DMS79 treated with DMSO at 0.1 percent for 48 hours (cell line): Measurements from ENCODE around the gene ABLIM1.

ENCODE experiments used
- DNase-seq: peaks from one replicate; lab custom pipeline; 2025; lab: John Stamatoyannopoulos, UW

ABLIM1 gene

DNA sequence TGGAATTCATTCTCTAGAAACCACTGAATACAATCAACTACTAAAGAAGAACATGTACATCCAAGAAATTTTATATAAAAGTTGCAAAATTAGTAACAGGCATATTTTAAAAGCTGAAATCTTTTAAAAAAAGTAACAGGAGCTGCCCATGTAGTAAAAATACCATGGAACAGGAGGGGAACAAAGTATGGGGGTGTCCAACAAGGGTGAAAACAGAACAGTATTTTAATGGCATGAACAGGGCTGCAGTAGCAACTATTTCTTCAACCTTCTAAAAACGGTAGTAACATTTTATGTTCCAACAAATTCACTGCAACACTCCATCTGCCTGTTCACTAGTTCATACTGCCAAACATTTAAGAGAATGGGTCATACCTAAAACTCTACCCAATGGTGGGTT is 77.0 kb downstream of the ABLIM1 start:
- DNase-seq, result no peak

DNA sequence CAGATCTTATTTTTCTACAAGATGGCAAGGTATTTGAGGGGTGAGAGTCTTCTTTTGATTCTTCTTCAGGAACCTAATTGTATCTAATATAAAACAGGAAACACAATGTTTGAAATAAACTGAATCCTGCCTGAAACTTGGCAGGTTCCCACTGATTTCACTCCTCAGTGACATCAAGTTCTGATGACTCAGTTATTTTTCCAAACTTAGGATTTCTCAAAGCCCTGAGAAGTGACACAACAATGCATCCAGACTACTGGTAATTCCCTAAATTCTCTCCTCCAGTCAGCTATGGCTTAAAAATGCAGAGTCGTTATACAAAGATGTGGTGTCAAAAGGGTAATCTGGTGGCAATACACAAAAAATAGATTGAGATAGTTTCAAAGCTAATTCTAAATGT is 80.9 kb downstream of the ABLIM1 start:
- no peak for DNase-seq

DNA sequence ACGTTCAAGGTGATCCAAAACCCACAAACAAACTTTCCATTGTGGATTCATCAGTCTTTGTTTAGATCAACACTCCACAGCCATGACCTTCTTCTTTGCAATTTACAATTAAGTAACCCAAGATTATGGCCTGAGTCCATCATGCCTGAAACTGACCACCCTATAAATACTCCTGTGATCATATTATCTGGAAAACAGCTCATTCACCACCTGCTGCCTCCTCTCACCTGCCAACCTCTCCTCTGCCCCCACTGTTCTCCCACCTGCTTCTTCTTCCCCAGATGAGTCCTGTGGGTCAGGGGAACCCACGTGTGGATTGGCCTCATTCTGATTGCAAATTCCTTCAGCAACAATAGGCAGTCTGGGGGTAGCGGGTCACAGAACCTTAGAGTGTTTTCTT is 81.4 kb downstream of the ABLIM1 start:
- DNase-seq, result no peak

DNA sequence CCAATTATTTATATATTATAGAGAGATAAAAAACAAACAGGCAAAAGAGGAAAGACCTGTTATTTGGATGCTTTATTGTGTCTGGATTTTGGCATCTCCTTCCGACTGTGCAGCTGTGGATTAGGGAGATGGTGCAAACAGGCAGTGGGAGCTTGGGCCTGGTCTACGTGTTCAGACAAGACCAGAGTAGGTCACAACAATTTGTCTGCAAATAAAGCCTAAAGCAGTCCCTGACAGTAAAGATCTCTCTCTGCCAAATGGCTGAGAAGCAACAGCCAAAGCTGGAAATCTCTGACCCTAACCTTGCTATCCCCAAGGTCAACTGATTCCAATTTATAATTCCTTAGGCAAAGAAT is 82.0 kb downstream of the ABLIM1 start:
- no peak for DNase-seq

DNA sequence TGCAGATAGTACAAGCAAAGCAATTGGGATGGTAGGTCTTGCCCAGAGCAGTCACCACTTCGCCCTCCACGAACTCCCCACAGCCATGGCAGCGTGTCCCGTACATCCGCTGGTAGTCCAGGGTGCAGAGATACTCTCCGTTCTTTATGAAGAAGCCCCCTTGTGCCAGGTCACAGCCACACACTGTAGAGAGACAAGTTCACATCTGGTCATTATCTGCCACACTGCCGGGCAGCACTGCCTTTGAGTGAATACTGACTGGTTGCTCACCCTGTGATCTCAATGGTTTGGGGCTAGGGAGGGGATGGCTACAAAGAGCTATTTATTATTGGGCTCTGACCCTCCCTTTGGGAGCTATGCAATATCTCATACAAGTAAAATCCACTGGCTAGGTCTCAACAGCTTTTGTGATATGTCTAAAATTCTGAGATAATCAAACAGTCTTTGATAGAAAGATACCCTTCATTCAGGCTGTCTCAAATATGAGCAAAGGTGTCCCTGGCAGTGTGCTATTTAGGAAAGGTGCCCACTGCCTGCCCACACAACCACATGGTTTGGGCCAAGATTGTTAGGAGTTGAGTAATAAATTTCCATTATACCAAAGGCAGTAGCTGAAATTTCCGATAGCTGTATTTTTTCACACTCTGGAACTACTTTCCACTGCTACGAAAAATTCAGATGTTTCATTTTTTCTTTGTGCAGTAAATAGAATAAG is 82.5 kb downstream of the ABLIM1 start:
- no peak for DNase-seq

DNA sequence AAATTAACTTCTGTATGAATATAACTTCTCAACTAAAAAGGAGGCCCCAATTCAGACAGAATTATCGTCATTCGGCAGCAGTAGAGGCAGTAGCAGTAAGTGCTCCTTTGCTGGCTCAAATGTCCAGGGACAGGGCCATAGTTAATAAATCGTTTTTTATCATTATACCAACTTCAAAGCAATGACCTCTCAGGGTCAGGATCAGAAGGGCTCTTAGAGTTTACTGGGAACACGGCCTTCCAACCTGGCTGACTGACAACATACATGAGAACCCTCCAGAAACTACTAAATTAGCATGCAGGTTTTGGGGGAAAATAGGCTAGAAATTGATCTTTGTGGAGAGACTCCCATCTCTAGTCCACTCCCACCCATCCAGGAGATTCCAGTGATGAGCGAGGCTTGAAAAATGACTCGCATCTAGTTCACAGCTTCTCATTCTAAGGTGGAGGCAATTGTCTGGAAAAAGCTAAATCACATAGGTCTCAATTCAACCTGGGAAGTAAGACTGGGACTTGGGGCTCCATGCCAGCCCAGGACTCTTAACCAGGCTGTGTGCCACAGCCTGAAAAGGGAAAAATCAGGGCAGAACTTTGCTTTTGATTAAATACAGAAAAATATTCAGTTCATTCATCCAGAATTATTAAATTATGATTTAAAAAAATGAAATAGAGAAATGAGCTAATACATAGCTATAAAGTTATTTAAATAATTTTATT is 84.6 kb downstream of the ABLIM1 start:
- DNase-seq, result no peak

DNA sequence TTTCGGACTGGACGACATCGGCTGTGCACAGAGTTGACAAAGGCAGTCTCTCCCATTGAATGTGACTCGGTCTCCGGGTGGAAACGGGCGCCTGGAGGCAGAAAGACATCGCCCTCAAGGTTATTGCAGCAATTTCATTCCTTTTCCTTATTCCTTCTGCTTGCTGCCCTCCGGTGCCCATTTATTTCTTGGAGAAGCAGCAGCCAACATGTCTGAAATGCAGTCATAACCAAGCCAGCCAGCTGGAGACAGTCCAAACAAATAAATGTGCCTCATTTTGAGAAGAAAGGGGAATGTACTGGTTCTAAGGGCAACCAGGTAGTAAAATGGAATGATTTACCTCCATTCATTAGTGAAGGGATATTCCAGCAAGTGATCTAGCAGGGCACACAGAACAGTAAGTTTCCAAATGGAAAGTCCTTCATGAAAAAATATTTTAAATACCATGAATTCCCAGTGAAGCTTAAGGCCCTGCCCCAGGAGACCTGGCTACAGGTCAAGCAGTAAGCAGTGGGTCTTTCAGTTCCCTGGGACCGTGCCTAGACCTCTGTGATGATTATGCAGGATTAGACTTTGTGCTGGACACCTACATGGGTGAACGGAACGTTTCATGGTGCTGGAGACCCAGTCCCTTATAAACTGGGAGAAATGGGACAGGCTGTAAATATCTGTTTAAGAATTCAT is 86.6 kb downstream of the ABLIM1 start:
- DNase-seq, result no peak

DNA sequence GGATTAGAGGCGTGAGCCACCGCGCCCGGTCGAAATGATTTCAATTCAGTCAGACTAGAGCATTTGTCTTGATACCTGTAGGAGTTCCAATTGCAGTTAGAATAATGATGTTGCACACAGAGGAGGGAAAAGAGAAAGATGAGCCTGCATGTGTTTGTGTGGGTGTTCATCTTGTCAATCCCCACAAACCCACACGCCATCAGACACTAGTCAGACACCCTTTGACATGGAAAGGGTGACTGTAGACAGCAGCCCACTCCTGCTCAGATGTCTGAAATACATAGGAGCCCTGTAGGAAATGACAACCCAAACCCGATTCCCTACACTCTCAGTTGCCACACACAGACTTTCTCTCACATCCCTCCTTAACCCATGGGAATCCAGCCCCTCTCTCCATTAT is 92.0 kb downstream of the ABLIM1 start:
- DNase-seq, result no peak

DNA sequence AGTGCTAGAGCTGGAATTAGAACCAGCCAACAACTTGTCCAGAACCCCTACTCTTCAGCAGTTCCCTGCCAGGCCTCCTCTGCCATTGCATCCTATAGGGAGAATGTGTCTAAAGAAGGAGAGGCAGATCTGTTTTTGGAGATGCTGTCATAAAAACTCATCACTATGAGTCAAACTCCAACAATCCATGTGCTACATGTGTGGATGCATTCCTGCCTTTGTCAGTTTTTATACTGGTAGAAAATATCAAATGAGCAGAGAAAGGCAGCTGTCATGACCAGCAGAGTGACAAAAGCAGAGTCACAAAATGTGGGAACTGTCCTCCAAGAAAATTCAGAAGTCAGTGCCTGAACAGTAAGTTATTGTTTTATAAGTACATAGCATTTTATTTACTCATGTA is 93.0 kb downstream of the ABLIM1 start:
- DNase-seq, result no peak

DNA sequence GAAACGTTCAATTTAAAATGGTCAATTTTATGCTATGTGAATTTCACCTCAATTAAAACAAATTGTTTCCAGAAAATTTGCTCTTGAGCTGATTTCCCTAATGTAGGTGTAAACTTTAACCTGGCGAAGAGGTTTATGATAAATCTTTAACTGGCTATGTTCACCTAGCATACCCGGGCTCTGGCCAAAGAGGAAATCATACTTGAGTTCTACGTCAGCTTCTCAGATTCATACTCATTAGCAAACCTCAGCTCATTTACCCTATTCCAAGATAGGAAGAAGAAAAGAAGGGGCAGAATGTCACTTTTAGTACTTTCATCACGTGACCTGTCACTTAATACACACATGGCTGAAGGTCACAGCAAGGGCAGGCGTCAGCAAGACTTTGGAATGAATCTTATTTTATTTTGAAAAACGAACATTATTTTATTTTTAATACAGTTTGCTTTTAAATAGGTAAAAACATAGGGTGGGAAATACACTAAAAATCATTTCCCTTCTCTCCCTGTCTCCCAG is 97.0 kb downstream of the ABLIM1 start:
- DNase-seq, result no peak

DNA sequence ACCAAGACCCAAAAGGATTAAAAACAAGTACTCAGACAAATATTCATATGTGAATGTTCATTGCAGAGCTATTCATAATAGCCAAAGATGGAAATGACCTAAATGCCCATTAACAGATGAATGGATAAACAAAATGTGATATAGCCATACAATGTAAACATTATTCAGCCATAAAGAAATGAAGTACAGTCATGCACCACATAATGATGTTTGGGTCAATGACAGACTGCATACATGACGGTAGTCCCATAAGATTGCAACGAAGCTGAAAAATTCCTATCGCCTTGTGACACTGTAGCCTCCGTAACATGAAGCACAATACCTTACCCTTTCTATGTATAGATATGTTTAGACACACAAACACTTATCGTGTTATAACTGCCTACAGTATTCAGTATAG is 97.9 kb downstream of the ABLIM1 start:
- no peak for DNase-seq

DNA sequence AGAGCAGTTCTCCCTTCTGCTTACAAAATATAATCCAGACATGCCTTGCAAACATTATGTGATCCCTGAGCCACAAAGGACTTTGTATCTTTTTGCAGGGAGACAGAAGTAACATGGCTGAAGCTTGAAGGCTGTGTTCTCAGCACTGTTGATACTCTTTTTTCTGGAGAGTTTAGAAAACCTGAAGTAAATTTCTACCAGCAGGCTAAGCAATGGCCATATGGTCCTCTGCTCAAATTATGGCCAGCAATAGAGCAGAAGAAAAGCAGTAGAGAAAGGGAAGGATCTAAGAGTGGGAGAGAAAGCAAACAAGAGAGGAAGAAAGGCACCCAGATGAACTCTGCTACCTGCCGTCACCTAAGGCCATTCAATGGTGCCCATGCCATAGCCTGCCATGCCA is 98.4 kb downstream of the ABLIM1 start:
- no peak for DNase-seq

DNA sequence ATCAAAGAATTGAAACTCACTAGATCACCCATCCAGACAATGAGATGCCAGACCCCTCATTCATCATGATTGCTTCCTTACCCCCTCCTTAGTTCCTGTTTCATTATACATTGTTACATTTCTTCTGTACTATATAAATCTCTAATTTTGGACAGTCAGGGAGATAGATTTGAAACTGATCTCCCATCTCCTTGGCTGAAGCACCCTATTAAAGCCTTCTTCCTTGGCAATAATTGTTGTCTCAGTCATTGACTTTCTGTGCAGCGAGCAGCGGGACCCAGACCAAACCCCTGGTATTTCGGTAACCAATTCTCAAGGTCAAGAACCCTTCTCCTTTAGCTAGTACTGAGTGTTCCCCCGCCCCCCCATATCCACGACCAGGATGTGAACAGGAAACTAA is 100.2 kb downstream of the ABLIM1 start:
- DNase-seq, result no peak

DNA sequence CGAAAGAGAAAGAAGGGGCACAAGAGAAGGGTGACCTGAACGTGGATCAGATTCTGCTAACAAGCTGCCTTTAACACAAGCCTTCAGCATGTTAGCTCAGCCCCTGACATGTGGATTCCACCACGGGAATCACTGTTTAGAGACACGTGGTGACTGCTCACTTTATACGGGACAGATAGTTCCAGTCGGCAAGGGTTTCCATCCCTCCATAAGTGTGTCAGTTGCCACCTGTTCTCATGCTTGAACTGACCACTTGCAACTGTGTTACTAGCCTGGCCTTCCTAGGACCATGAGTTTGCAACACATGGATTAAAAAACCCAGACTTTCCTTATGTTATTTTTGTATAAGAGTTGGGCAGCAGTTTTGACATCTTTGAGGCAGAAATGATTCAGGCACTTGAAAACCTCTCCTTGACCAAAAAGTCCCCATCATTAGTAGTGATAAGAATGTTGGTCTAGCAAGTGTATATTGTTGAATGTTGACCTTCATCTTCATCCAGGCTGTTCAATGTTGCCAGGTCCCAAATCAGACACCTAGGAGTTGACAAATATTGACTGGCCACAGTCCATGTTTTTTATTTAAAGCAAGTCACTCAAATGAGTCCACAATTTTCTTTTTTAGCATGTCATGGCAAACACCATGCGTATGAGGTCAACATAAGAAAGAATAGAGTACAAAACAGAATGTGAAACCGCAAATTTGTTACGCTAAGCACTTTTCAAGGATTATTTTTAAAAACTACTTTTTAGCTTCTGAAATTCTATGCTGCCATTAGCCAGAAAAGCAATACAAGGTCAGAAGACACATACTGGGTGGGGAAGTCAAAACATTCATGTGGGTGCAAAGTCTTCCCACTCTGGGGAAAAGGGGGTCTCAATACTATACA is 101.6 kb downstream of the ABLIM1 start:
- no peak for DNase-seq

DNA sequence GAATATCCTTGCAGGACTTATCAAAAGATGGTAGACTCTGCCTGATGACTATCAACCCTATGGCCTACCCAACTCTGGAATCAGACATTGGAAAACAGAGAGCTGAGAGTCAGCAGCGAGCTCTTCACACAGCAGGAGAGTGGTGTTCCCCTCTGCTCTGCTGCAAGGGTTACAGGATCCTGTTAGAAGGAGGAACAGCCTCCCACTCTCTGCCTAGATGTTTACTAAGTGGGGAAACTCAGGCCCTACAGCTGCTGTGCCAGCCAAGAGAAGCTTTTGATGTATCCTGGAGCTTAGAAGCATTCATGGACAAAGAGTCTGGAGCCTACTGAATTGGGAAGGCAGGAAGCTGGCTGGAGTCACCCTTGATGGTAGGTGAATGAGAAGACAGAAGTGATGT is 104.6 kb downstream of the ABLIM1 start:
- DNase-seq, result no peak

DNA sequence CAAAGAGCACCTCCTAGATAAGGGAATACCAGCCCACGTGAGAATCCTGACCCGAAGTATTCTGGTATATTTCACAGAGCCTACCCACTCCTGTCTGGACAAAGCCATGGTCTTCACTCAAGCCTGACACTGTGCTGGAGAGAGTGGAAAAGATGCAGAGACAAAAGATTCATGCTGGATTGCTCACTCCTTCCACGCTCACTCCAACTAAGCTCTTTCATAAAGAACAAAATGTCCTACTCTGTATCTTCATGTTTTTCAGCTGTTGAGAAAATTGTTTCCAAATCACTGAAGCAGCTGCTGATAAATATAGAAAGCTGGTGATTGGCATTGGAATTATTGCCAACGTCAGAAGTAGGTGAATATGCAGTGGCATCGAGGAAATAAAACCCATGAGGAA is 106.0 kb downstream of the ABLIM1 start:
- DNase-seq, result no peak

DNA sequence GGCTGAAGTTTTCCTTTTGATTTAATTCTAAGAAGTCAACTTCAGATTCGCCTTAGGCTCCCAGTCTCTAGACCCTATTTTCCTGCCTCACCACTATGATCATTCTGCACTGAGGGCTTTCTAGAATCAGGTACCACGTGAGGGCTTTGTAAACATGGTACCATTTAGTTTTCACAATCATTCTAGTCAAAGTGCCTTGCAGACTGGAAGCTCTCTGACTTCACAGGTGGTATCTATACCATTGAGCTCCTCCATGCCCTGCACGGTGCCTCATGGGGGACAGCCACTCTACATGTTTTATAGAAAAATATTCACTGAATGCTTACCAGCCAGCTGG is 106.5 kb downstream of the ABLIM1 start:
- DNase-seq, result no peak

DNA sequence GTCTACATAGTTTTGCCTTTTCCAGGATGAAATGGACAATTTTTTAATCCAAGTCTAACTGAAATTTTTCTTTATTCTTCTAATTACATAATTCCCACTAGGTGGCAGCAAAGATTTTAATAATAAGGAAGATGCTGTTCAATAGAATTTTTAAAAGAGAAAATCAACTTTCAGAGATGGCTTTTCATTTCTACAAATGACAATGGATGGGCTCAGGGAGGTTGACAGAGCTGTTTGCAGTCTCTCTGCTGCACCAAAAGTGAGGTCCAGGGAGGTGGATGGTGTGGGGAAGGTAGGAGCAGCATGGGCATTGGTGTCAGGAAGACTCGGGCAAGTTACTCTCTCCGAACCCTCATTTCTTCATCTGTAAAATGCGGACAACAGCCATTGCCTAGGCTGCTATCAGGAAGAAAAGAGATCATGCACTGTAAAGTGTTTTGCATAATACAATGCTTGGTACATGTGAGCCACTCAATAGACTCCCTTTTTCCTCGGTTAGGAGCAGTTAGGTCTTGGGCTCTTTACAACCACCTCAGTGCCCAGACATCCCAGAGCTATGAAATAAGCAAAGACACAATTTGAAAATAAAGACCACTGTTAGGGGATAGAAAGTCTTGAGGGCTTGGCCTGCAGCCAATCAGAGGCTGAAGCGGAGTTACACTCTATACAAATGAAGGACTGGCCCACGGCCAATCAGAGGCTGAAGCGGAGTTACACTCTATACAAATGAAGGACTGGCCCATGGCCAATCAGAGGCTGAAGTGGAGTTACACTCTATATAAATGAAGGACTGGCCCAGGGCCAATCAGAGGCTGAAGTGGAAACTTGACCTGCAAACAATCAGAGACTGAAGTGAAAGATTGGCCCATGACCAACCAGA is 107.1 kb downstream of the ABLIM1 start:
- DNase-seq, result peak; percentile 85

DNA sequence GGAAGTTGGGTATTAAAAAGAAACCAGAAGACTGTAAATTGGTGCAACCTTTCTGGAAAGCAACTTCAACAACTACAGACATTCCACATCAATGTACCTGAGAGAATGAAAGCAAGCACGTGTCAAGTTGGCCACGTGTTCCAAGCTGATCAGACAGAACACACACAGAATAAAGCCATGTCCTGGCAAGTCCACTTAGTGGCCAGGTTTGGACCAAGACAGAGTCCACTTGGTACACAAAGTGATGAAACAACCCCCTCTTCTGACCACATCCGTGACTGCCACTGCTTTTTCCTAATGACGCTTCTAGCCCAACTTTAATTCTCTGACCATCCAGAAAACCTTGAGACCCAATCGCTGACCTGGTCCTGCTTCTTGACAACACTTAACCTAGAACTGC is 109.4 kb downstream of the ABLIM1 start:
- no peak for DNase-seq

DNA sequence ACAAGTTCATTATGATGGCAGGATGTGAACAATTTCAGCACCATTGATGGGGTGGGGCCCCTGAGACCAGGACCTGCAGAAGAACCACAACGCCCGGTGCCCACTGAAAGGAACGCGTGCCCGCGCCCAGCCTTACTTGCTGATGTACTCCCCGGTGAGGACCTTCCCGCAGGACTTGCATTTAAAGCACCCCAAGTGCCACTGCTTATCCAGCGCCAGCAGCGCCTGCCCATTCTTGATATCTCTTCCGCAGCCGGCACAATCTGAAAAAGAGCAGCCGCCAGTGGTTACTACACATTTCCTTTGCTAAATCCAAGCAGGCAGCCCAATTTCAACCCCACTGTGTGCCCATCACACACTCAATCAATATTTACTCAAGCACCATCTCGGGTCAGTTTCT is 110.6 kb downstream of the ABLIM1 start:
- no peak for DNase-seq

DNA sequence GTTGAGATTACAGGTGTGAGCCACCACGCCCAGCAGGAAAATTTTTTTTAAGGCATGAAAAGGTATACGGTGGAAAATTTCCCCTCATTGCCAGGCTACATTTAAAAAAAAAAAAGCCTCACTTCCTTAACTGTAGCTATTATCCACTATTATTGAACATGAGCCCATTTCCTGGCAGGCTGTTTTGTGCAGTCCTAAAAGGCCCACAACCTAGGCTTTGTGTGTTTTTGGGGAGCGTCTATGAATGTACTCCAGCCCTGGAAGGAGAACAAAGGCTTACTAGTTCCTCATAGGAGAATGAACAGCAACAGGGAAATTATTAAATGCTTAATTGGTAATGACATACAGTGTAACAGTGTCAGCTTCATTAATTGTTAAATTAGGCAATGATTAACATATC is 111.0 kb downstream of the ABLIM1 start:
- DNase-seq, result no peak
